Thoracic aorta (tissue), 2 donors: ENCODE results near the gene MGAT3. TPM values are rescaled to one million over a fixed set of nuclear protein-coding genes. Genes with fewer than 3 reads are reported as not detected.
"Not testable (repeated sequence)": the region's sequence is repeated elsewhere in the genome, so short reads cannot be mapped to it uniquely, and the experiment has no call there.

Experiments used
- ATAC-seq: fragments of 150-250 bp; one replicate; pipeline ENCODE4 v1.8.0; 2017; ENCODE audit warnings: low read depth; ENCODE audit not compliant: insufficient number of reproducible peaks, low FRiP score
- DNase-seq: peaks from one replicate; pipeline ENCODE4 v3.0.0-alpha.2; 2020; ENCODE audit warnings: low spot score
- H3K27ac ChIP-seq, 2 donors: fragments of 200-600 bp; sonication (generic); 1 replicate in 1 of 2; 2 replicates in 1 of 2; pipeline ENCODE4 v1.5.1; 2016; ENCODE audit warnings: mild to moderate bottlenecking in 2 of 2, moderate library complexity in 2 of 2
- H3K27me3 ChIP-seq: fragments of 200-600 bp; sonication (generic); replicated peaks from 2 replicates; pipeline ENCODE4 v1.6.0; 2016; ENCODE audit warnings: mild to moderate bottlenecking; ENCODE audit not compliant: insufficient read depth
- H3K36me3 ChIP-seq: fragments of 200-600 bp; sonication (generic); one replicate; pipeline ENCODE4 v1.5.1; 2016
- H3K4me1 ChIP-seq, 2 donors: fragments of 200-600 bp; sonication (generic); 1 replicate in 1 of 2; 2 replicates in 1 of 2; pipeline versions ENCODE4 v1.5.1 to v1.6.0; 2016; ENCODE audit warnings: low read depth in 2 of 2, mild to moderate bottlenecking in 1 of 2; ENCODE audit not compliant: control insufficient read depth in 1 of 2
- H3K4me3 ChIP-seq: fragments of 200-600 bp; sonication (generic); 2 replicates; pipeline ENCODE4 v1.5.1; 2016; ENCODE audit warnings: mild to moderate bottlenecking
- H3K9me3 ChIP-seq: fragments of 200-600 bp; sonication (generic); 2 replicates; pipeline ENCODE4 v1.5.1; 2016
- CTCF ChIP-seq: fragments of 200-600 bp; sonication (generic); IDR thresholded peaks from one replicate; pipeline ENCODE4 v1.5.1; 2019; ENCODE audit warnings: antibody characterized with exemption
- total RNA-seq, 2 donors: library from RNA; depleted of rRNA; stranded (reverse); fragments of >200 nt; gene quantifications; one replicate each; pipeline versions ENCODE4 v1.1.0 to v1.2.3, GENCODE V29; 2016

The MGAT3 gene, protein sequence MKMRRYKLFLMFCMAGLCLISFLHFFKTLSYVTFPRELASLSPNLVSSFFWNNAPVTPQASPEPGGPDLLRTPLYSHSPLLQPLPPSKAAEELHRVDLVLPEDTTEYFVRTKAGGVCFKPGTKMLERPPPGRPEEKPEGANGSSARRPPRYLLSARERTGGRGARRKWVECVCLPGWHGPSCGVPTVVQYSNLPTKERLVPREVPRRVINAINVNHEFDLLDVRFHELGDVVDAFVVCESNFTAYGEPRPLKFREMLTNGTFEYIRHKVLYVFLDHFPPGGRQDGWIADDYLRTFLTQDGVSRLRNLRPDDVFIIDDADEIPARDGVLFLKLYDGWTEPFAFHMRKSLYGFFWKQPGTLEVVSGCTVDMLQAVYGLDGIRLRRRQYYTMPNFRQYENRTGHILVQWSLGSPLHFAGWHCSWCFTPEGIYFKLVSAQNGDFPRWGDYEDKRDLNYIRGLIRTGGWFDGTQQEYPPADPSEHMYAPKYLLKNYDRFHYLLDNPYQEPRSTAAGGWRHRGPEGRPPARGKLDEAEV
- 1 to 10 TPM; 1.1 to 3.2 TPM for total RNA-seq

- Histone ChIP-seq H3K36me3 (no peaks in the 10 kb centered on the region), H3K9me3 (no peaks in the 10 kb centered on the region), H3K27me3 (no peaks in the 10 kb centered on the region), H3K4me3 (peak within 1 kb of the TSS; percentile 65), H3K4me1 (peaks cover 0 to 10% of the 10 kb centered on the region in 2 donors), H3K27ac (no peak within 1 kb of the TSS)
- ATAC-seq (no peak), DNase-seq (no peak)
- TF ChIP-seq CTCF, result no peak
Observed at GRCh38 chr22:39456522-39457197, at the start of gene MGAT3. Gene MGAT3, plus strand, starts transcription at chr22:39457012. Its CDS starts 30,336 bp downstream, at chr22:39487348.

DNA sequence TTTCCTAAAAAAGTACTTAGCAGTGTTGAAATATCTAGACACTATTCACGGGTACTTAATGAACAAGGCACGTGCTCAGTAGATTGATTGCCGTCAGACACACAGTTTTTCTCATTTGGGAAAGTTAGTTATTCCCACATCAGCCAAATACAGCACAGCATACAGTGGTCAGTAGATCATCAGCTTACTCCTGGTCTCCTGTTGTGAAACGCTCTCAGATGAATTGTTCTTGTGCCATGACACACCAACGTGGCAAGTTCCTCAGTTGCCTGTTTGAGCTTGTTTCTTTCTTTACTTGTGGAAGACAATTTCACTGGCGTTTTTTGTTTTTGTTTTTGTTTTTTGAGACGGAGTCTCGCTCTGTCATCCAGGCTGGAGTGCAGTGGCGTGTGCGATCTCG lies 48.6 kb upstream of the MGAT3 start:
- DNase-seq (no peak), ATAC-seq (no peak)
- Histone ChIP-seq H3K27me3 (no peaks in the 10 kb centered on the region), H3K4me3 (no peak overlapping the region), H3K9me3 (no peaks in the 10 kb centered on the region), H3K27ac (no peak overlapping the region), H3K4me1 (peaks cover 3 to 23% of the 10 kb centered on the region in 2 donors), H3K36me3 (no peaks in the 10 kb centered on the region)
- TF ChIP-seq CTCF, result no peak

DNA sequence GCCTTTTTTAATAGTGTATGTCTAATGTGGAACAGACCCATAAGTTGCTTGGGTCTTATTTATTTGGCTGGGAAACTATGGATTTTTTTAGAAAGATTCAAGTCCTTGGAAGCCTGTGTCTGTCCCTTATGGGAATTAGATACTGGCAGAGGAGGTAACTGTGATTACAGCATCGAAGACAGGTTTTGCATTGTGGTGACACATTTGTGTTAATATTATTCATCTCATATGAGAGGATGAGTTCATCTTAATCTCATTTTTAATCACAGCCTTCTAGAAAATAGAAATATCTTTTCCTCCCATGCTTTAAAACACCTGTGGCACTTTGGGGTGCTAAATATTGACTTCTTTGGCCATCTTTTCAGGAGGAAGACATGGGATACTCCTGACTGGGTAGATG lies 48.0 kb upstream of the MGAT3 start:
- TF ChIP-seq CTCF, result no peak
- Histone ChIP-seq H3K9me3 (no peaks in the 10 kb centered on the region), H3K27me3 (no peaks in the 10 kb centered on the region), H3K4me3 (no peak overlapping the region), H3K27ac (no peak overlapping the region), H3K4me1 (peaks cover 3 to 22% of the 10 kb centered on the region in 2 donors), H3K36me3 (no peaks in the 10 kb centered on the region)
- ATAC-seq (no peak), DNase-seq (no peak)

DNA sequence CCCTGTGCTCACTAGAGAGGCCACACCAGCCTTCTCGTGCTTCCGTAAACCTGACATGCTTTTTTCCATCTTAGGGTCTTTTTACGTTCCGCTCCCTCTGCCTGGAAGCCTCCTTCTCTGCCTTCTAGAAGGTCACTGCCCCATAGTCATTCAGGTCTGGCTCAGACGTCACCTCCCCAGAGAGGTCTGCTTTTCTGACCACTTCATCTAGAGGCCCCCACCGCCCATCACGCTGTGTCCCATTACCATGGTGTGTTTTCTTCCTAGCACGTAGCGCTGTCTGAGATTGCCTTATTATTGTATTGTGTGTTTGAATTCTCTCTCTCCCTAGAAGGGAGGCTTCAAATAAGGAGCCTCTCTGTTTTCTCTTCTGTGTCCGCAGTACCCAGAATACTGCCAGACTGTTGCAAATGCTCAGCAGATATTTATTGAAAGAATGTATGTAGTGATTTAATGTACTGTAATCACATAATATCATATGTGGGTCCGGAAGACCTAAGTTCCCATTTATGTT lies 47.2 kb upstream of the MGAT3 start:
- H3K27me3 ChIP-seq, result no peaks in the 10 kb centered on the region
- H3K27ac ChIP-seq, result no peak overlapping the region
- no peak overlapping the region for H3K4me3 ChIP-seq
- no peak for DNase-seq
- H3K9me3 ChIP-seq, result no peaks in the 10 kb centered on the region
- no peak for ATAC-seq
- TF ChIP-seq CTCF, result no peak
- H3K36me3 ChIP-seq, result no peaks in the 10 kb centered on the region
- H3K4me1 ChIP-seq, result peaks cover 3 to 15% of the 10 kb centered on the region in 2 donors

GRCh38 chr22:39410264-39410663 lies 46.5 kb upstream of the MGAT3 start:
- H3K27me3 ChIP-seq, result no peaks in the 10 kb centered on the region
- TF ChIP-seq CTCF, result no peak
- ATAC-seq, result no peak
- H3K27ac ChIP-seq, result no peak overlapping the region
- no peak for DNase-seq
- H3K9me3 ChIP-seq, result no peaks in the 10 kb centered on the region
- peaks cover 0 to 8% of the 10 kb centered on the region in 2 donors for H3K4me1 ChIP-seq
- peaks cover 4% of the 10 kb centered on the region for H3K36me3 ChIP-seq
- H3K4me3 ChIP-seq, result no peak overlapping the region

- DNase-seq, ATAC-seq, H3K9me3 ChIP-seq, H3K4me3 ChIP-seq, H3K4me1 ChIP-seq, H3K27ac ChIP-seq, H3K27me3 ChIP-seq: not testable (repeated sequence)
- H3K36me3 ChIP-seq, result peaks cover 20% of the 10 kb centered on the region
Observed at GRCh38 chr22:39411828-39412365, 44.9 kb upstream of the MGAT3 start.

DNA sequence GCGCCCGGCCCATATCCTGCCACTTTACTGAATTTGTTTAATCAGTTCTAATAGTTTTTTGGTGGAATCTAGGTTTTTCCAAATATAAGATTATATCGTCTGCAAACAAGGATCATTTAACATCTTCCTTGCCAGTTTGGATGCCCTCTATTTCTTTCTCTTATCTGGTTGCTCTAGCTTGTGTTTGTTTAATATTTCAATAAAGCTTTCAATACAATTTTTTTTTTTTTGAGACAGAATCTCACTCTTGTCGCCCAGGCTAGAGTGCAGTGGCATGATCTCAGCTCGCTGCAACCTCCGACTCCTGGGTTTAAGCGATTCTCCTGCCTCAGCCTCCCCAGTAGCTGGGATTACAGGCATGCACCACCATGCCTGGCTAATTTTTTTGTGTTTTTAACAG lies 43.6 kb upstream of the MGAT3 start:
- not testable (repeated sequence) for DNase-seq, H3K4me1 ChIP-seq, ATAC-seq

More for the DNA sequence above, 43.6 kb upstream of the MGAT3 start:
- not testable (repeated sequence) for H3K27me3 ChIP-seq, H3K9me3 ChIP-seq, H3K4me3 ChIP-seq, H3K27ac ChIP-seq
- peaks cover 33% of the 10 kb centered on the region for H3K36me3 ChIP-seq
